B cell (primary cell): Measurements from ENCODE around the gene SPINK1. TPM values are rescaled to one million over a fixed set of nuclear protein-coding genes. Genes with fewer than 3 reads are reported as not detected.
"Not testable (repeated sequence)": the region's sequence is repeated elsewhere in the genome, so short reads cannot be mapped to it uniquely, and the experiment has no call there.

Experiments
- ATAC-seq: fragments of 200-7000 bp; cut with Tn5 transposase; one replicate; pipeline ENCODE4 v1.10.0; 2021; ENCODE audit warnings: low read depth, mild to moderate bottlenecking, moderate number of reproducible peaks, moderate library complexity
- CTCF ChIA-PET: fragments of 350-600 bp; sonication (Branson Sonifier 250); formaldehyde crosslinking; loops from one replicate; lab custom pipeline; 2021; ENCODE audit warnings: antibody characterized with exemption, inconsistent platforms; lab: Charles Lee
- POLR2A ChIA-PET: fragments of 350-600 bp; sonication (Branson Sonifier 250); formaldehyde crosslinking; loops from one replicate; lab custom pipeline; 2021; ENCODE audit warnings: antibody characterized with exemption; lab: Charles Lee
- DNase-seq: peaks from one replicate; pipeline ENCODE4 v3.0.0; 2013
- H2AFZ ChIP-seq: 2 replicates; pipeline ENCODE4 v1.6.1; 2012; ENCODE audit warnings: mild to moderate bottlenecking, low read depth, low read length; ENCODE audit not compliant: insufficient read depth, poor library complexity, severe bottlenecking
- H3K27ac ChIP-seq, 2 donors: 1 replicate in 1 of 2; 2 replicates in 1 of 2; pipeline ENCODE4 v1.5.1; 2012 to 2013; ENCODE audit warnings: low read length in 2 of 2, mild to moderate bottlenecking in 2 of 2, moderate library complexity in 1 of 2
- H3K27me3 ChIP-seq, 4 experiments: fragments of 200-600 bp in 1 of 4; sonication (generic) in 1 of 4; replicated peaks in 1 of 4; 1 replicate in 2 of 4; 2 replicates in 2 of 4; pipeline versions ENCODE4 v1.6.1 to v1.7.0; 2013 to 2016; ENCODE audit warnings: low read length in 3 of 4, mild to moderate bottlenecking in 2 of 4, mixed read lengths in 1 of 4, moderate library complexity in 1 of 4; ENCODE audit not compliant: insufficient read depth in 4 of 4, control insufficient read depth in 3 of 4; ENCODE audit errors: control extremely low read depth in 1 of 4
- H3K36me3 ChIP-seq, 2 experiments: replicated peaks in 1 of 2; 1 replicate in 1 of 2; 2 replicates in 1 of 2; pipeline versions ENCODE4 v1.6.1 to v1.7.1; 2013; ENCODE audit warnings: low read length in 1 of 2; ENCODE audit not compliant: insufficient read depth in 2 of 2, control insufficient read depth in 1 of 2; ENCODE audit errors: control extremely low read depth in 1 of 2, extremely low read depth in 1 of 2
- H3K4me1 ChIP-seq, 2 donors: fragments of 200-600 bp in 1 of 2; sonication (generic) in 1 of 2; 1 replicate in 1 of 2; 2 replicates in 1 of 2; pipeline versions ENCODE4 v1.5.1 to v1.6.1; 2013 to 2017; ENCODE audit warnings: low read length in 2 of 2; ENCODE audit not compliant: control insufficient read depth in 2 of 2, insufficient read depth in 2 of 2
- H3K4me2 ChIP-seq: replicated peaks from 2 replicates; pipeline ENCODE3; 2012; ENCODE audit warnings: mild to moderate bottlenecking, low read depth, low read length; ENCODE audit not compliant: poor library complexity, severe bottlenecking
- H3K4me3 ChIP-seq, 5 experiments: fragments of 200-600 bp in 1 of 5; sonication (generic) in 1 of 5; 1 replicate in 3 of 5; 2 replicates in 2 of 5; pipeline versions ENCODE4 v1.5.1 to v1.7.0; 2011 to 2016; ENCODE audit warnings: low read length in 4 of 5, mild to moderate bottlenecking in 4 of 5, low read depth in 2 of 5, control low read depth in 1 of 5, moderate library complexity in 1 of 5; ENCODE audit not compliant: insufficient read depth in 1 of 5; ENCODE audit errors: control extremely low read depth in 1 of 5, extremely low read depth in 1 of 5
- H3K79me2 ChIP-seq: fragments of 200-600 bp; sonication (generic); one replicate; pipeline ENCODE4 v1.6.0; 2016; ENCODE audit warnings: low read length; ENCODE audit not compliant: control insufficient read depth, insufficient read depth
- H3K9ac ChIP-seq: fragments of 200-600 bp; sonication (generic); 2 replicates; pipeline ENCODE4 v1.6.1; 2017; ENCODE audit warnings: mild to moderate bottlenecking, low read length, moderate library complexity
- H3K9me3 ChIP-seq, 3 donors: one replicate each; pipeline versions ENCODE4 v1.6.1 to v1.7.1; 2013; ENCODE audit warnings: low read length in 2 of 3; ENCODE audit not compliant: control insufficient read depth in 2 of 3, insufficient read depth in 1 of 3; ENCODE audit errors: control extremely low read depth in 1 of 3
- H4K20me1 ChIP-seq: 2 replicates; pipeline ENCODE4 v1.6.0; 2012; ENCODE audit warnings: mild to moderate bottlenecking, low read length; ENCODE audit not compliant: insufficient read depth, control insufficient read depth, poor library complexity, severe bottlenecking
- H3K27ac Mint-ChIP-seq: one replicate; pipeline ENCODE4 v1.8.0; 2021; ENCODE audit warnings: mixed read lengths
- H3K27me3 Mint-ChIP-seq: one replicate; pipeline ENCODE4 v1.8.0; 2021; ENCODE audit warnings: mixed read lengths
- H3K4me1 Mint-ChIP-seq: one replicate; pipeline ENCODE4 v1.8.0; 2021; ENCODE audit warnings: mixed read lengths
- H3K4me3 Mint-ChIP-seq: one replicate; pipeline ENCODE4 v1.8.0; 2021; ENCODE audit warnings: mixed read lengths
- H3K9me3 Mint-ChIP-seq: one replicate; pipeline ENCODE4 v1.8.0; 2022; ENCODE audit warnings: mixed read lengths; ENCODE audit not compliant: insufficient read depth
- WGBS: methylation state at CpG from one replicate; pipeline ENCODE4 v1.1.5; 2013; ENCODE audit warnings: missing lambda C conversion rate; ENCODE audit not compliant: insufficient coverage; 5-methylcytosine and 5-hydroxymethylcytosine counted together
- intact Hi-C: fragments of 100-400 bp; cut with micrococcal nuclease; formaldehyde crosslinking; loops from one replicate; pipeline ENCODE4 v1.10.0; 2022
- polyA plus RNA-seq: library from polyadenylated mRNA; depleted of rRNA; stranded (reverse); fragments of >200 nt; gene quantifications from 2 replicates; pipeline ENCODE4 v1.2.3, GENCODE V29; 2012
- total RNA-seq, 2 donors: library from RNA; stranded (reverse); fragments of 120-200 nt in 1 of 2; gene quantifications; 1 replicate in 1 of 2; 2 replicates in 1 of 2; pipeline versions ENCODE4 v1.2.3 to v1.2.4, GENCODE V29; 2013 to 2022

Gene SPINK1
- total and polyA plus RNA-seq, 2 donors (not counting 1 experiment from before 2014, with no cell fraction given), result not detected

DNA sequence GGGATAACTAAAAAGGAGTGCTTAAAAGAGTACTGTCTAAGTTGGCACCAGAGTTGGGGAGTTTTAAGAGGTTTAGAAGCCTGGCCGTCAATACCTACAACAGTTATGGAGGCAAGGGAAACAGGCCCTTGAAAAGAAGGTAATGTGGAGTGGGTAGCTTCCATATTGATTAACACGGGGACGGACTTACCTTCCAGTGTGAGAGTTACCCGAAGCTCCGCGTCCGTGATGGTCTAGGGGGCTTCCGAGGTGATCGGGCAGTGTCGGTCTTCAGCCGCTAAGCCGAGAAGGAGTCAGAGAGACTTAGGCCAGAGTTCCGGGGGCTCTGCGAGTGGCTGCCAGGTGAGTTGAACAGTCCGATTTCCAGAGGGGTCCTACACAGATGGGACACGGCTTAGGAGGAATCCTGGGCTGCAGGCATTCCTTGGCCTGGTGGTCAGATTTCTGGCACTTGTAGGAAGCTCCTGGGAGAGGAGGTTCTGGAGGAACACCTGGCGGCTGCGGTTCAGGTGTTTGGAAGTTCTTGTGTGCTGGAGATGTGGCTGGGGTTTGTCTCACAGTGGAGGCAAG lies 40.6 kb upstream of the SPINK1 start:
- H3K27ac ChIP-seq, intact Hi-C loops: not testable (repeated sequence)

DNA sequence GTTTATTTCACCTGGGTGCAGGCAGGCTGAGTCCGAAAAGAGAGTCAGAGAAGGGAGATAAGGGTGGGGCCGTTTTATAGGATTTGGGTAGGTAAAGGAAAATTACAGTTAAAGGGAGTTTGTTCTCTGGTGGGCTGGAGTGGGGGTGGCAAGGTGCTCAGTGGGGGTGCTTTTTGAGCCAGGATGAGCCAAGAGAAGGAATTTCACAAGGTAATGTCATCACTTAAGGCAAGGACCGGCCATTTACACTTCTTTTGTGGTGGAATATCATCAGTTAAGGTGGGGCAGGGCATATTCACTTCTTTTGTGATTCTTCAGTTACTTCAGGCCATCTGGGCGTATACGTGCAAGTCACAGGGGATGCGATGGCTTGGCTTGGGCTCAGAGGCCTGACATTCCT lies 38.4 kb upstream of the SPINK1 start:
- intact Hi-C loops, POLR2A ChIA-PET, H3K9ac ChIP-seq, H3K4me2 ChIP-seq, H3K4me3 Mint-ChIP-seq, H3K4me1 ChIP-seq, H3K27ac Mint-ChIP-seq, H3K79me2 ChIP-seq, H3K27me3 ChIP-seq, H3K9me3 Mint-ChIP-seq, H3K36me3 ChIP-seq, DNase-seq, H4K20me1 ChIP-seq, H3K4me1 Mint-ChIP-seq, H2AFZ ChIP-seq, ATAC-seq, H3K27me3 Mint-ChIP-seq, CTCF ChIA-PET, H3K4me3 ChIP-seq, H3K27ac ChIP-seq, H3K9me3 ChIP-seq: not testable (repeated sequence)
- 85% methylated on average over 2 of the region's 6 CpGs for WGBS

More for the DNA sequence above, 40.6 kb upstream of the SPINK1 start:
- H3K9ac ChIP-seq, H3K4me3 Mint-ChIP-seq, H3K4me1 ChIP-seq, H2AFZ ChIP-seq, H3K9me3 ChIP-seq, H3K27me3 Mint-ChIP-seq, POLR2A ChIA-PET, H3K36me3 ChIP-seq, CTCF ChIA-PET, H3K4me1 Mint-ChIP-seq, DNase-seq, ATAC-seq, H3K9me3 Mint-ChIP-seq, H3K27me3 ChIP-seq, H3K27ac Mint-ChIP-seq, H4K20me1 ChIP-seq, H3K4me3 ChIP-seq, H3K4me2 ChIP-seq, H3K79me2 ChIP-seq: not testable (repeated sequence)
- WGBS, result 93% methylated on average over 12 of the region's 18 CpGs
